ENCODE measurements around the gene CACNA2D2.

CACNA2D2 gene

GRCh38 chr3:50322386-50323091 lies 180.9 kb downstream of the CACNA2D2 start, which contains the start of gene HYAL2:
Gene HYAL2, minus strand, starts transcription at chr3:50322745. Its CDS starts 2,256 bp downstream, at chr3:50320489.
- H3K4me3 ChIP-seq (replicated peaks in 1 of 2; ENCODE audit: low read depth in 2 of 2, low read length in 2 of 2) = peak within 1 kb of the TSS; percentile 72 to 74
- DNase-seq (ENCODE audit: low read depth in 2 of 2) = peak; percentile 29 to 76
- TF ChIP-seq CTCF (IDR thresholded peaks at IDR 0.05; ENCODE audit: low read depth, low read length) = no peak

GRCh38 chr3:50322115-50322385 lies 181.4 kb downstream of the CACNA2D2 start:
- peak overlapping the region; percentile 72 to 74 for H3K4me3 ChIP-seq (replicated peaks in 1 of 2; ENCODE audit: low read depth in 2 of 2, low read length in 2 of 2)
- DNase-seq (ENCODE audit: low read depth in 2 of 2) = no peak
- no peak for TF ChIP-seq CTCF (IDR thresholded peaks at IDR 0.05; ENCODE audit: low read depth, low read length)

GRCh38 chr3:50321336-50322114 lies 181.9 kb downstream of the CACNA2D2 start:
- peak overlapping the region; percentile 72 to 74 for H3K4me3 ChIP-seq (replicated peaks in 1 of 2; ENCODE audit: low read depth in 2 of 2, low read length in 2 of 2)
- peak; percentile 47 for TF ChIP-seq CTCF (IDR thresholded peaks at IDR 0.05; ENCODE audit: low read depth, low read length)
- DNase-seq (ENCODE audit: low read depth in 2 of 2) = peak; percentile 88 to 92

GRCh38 chr3:50320853-50321335 lies 182.5 kb downstream of the CACNA2D2 start:
- peak; percentile 60 to 76 for DNase-seq (ENCODE audit: low read depth in 2 of 2)
- H3K4me3 ChIP-seq (replicated peaks in 1 of 2; ENCODE audit: low read depth in 2 of 2, low read length in 2 of 2) = peak overlapping the region; percentile 72 to 74
- no peak for TF ChIP-seq CTCF (IDR thresholded peaks at IDR 0.05; ENCODE audit: low read depth, low read length)

GRCh38 chr3:50319894-50320625 lies 183.4 kb downstream of the CACNA2D2 start:
- H3K4me3 ChIP-seq (replicated peaks in 1 of 2; ENCODE audit: low read depth in 2 of 2, low read length in 2 of 2) = peak overlapping the region; percentile 72 to 74
- no peak for TF ChIP-seq CTCF (IDR thresholded peaks at IDR 0.05; ENCODE audit: low read depth, low read length)
- no peak for DNase-seq (ENCODE audit: low read depth in 2 of 2)

GRCh38 chr3:50319181-50319893 lies 184.1 kb downstream of the CACNA2D2 start:
- TF ChIP-seq CTCF (IDR thresholded peaks at IDR 0.05; ENCODE audit: low read depth, low read length) = no peak
- no peak for DNase-seq (ENCODE audit: low read depth in 2 of 2)
- H3K4me3 ChIP-seq (replicated peaks in 1 of 2; ENCODE audit: low read depth in 2 of 2, low read length in 2 of 2) = peak overlapping the region in 1 of 2 donors; percentile 74

Data from cardiac fibroblast (primary cell).